CD4-positive, CD25-positive, alpha-beta regulatory T cell (primary cell): ENCODE results near the gene ZNF808. TPM values are rescaled to one million over a fixed set of nuclear protein-coding genes. Genes with fewer than 3 reads are reported as not detected.
"Not testable (repeated sequence)": the region's sequence is repeated elsewhere in the genome, so short reads cannot be mapped to it uniquely, and the experiment has no call there.

Experiments
- ATAC-seq, 2 donors: fragments of 150-1000 bp; cut with Tn5 transposase; one replicate each; pipeline ENCODE4 v1.10.0; 2021; ENCODE audit warnings: low read depth in 2 of 2, moderate number of reproducible peaks in 2 of 2, moderate library complexity in 1 of 2
- DNase-seq, 3 donors: peaks; one replicate each; pipeline versions ENCODE4 v3.0.0 to v3.0.0-alpha.2; 2012 to 2022; ENCODE audit warnings: mixed read lengths in 1 of 3
- H3K27ac ChIP-seq: one replicate; pipeline ENCODE4 v1.7.0; 2013; ENCODE audit warnings: mild to moderate bottlenecking, low read length; ENCODE audit not compliant: insufficient read depth, poor library complexity, severe bottlenecking
- H3K27me3 ChIP-seq: one replicate; pipeline ENCODE4 v1.7.0; 2013; ENCODE audit warnings: low read length; ENCODE audit not compliant: control insufficient read depth, insufficient read depth
- H3K36me3 ChIP-seq: one replicate; pipeline ENCODE4 v1.7.0; 2013; ENCODE audit warnings: mild to moderate bottlenecking, low read length, moderate library complexity; ENCODE audit not compliant: control insufficient read depth, insufficient read depth
- H3K4me1 ChIP-seq: 2 replicates; pipeline ENCODE4 v1.7.0; 2013; ENCODE audit warnings: mild to moderate bottlenecking, low read length; ENCODE audit not compliant: insufficient read depth, control insufficient read depth, poor library complexity, severe bottlenecking
- H3K4me3 ChIP-seq: one replicate; pipeline ENCODE4 v1.7.0; 2013; ENCODE audit warnings: low read depth, mild to moderate bottlenecking, low read length, moderate library complexity
- H3K9me3 ChIP-seq, 2 experiments: 1 replicate in 1 of 2; 2 replicates in 1 of 2; pipeline ENCODE4 v1.7.0; 2013; ENCODE audit warnings: low read length in 2 of 2, mild to moderate bottlenecking in 1 of 2, moderate library complexity in 1 of 2; ENCODE audit not compliant: control insufficient read depth in 2 of 2
- H3K27ac Mint-ChIP-seq, 3 donors: one replicate each; pipeline ENCODE4 v1.8.0; 2020 to 2022; ENCODE audit warnings: mild to moderate bottlenecking in 3 of 3, mixed read lengths in 3 of 3, moderate library complexity in 2 of 3
- H3K27me3 Mint-ChIP-seq: one replicate; pipeline ENCODE4 v1.8.0; 2022; ENCODE audit warnings: mild to moderate bottlenecking, mixed read lengths
- H3K36me3 Mint-ChIP-seq: one replicate; pipeline ENCODE4 v1.8.0; 2020; ENCODE audit warnings: mixed read lengths
- H3K4me1 Mint-ChIP-seq, 4 donors: one replicate each; pipeline ENCODE4 v1.8.0; 2020 to 2022; ENCODE audit warnings: mixed read lengths in 4 of 4, mild to moderate bottlenecking in 1 of 4
- H3K4me3 Mint-ChIP-seq, 4 donors: one replicate each; pipeline ENCODE4 v1.8.0; 2020 to 2022; ENCODE audit warnings: mild to moderate bottlenecking in 4 of 4, mixed read lengths in 4 of 4, moderate library complexity in 3 of 4
- H3K9me3 Mint-ChIP-seq, 7 donors: one replicate each; pipeline ENCODE4 v1.8.0; 2020 to 2022; ENCODE audit warnings: mixed read lengths in 7 of 7, mild to moderate bottlenecking in 3 of 7, moderate library complexity in 2 of 7
- polyA plus RNA-seq, 4 donors: library from polyadenylated mRNA; unstranded; fragments of 300-500 nt; fragmentation: Illumina TruSeq; gene quantifications; one replicate each; pipeline ENCODE4 v1.2.3, GENCODE V29; 2021
- total RNA-seq: library from RNA; stranded (reverse); gene quantifications from one replicate; pipeline ENCODE4 v1.2.3, GENCODE V29; 2022

Gene ZNF808
- total and polyA plus RNA-seq, 5 donors from 2014 or later, result 7.2 to 19.3 (median 7.6) TPM

DNA sequence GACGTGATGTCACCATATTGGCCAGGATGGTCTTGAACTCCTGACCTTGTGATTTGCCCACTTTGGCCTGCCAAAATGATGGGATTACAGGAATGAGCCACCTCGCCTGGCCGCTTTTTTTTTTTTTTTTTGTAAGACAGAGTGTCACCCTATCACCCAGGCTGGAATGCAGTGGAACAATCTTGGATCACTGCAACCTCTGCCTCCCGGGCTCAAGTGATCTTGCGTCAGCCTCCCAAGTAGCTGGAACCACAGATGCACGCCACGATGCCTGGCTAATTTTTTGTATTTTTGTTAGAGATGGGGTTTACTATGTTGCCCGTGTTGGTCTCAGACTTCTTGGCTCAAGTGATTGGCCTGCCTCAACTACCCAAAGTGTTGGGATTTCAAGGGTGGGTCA lies 28.9 kb upstream of the ZNF808 start:
- peaks cover 0 to 69% (median 35%) of the 10 kb centered on the region in 7 donors for H3K9me3 Mint-ChIP-seq
- no peaks in the 10 kb centered on the region for H3K4me1 ChIP-seq
- H3K27ac Mint-ChIP-seq, result no peak overlapping the region
- no peak overlapping the region for H3K4me3 Mint-ChIP-seq
- ATAC-seq, result no peak
- H3K4me1 Mint-ChIP-seq, result no peaks in the 10 kb centered on the region
- H3K4me3 ChIP-seq, result no peak overlapping the region
- no peak for DNase-seq
- peaks cover 4% of the 10 kb centered on the region for H3K27me3 Mint-ChIP-seq
- H3K27me3 ChIP-seq, result no peaks in the 10 kb centered on the region
- no peak overlapping the region for H3K27ac ChIP-seq
- no peaks in the 10 kb centered on the region for H3K36me3 ChIP-seq
- H3K36me3 Mint-ChIP-seq, result peaks cover 25% of the 10 kb centered on the region
- peaks cover 11 to 25% of the 10 kb centered on the region in 2 experiments for H3K9me3 ChIP-seq

DNA sequence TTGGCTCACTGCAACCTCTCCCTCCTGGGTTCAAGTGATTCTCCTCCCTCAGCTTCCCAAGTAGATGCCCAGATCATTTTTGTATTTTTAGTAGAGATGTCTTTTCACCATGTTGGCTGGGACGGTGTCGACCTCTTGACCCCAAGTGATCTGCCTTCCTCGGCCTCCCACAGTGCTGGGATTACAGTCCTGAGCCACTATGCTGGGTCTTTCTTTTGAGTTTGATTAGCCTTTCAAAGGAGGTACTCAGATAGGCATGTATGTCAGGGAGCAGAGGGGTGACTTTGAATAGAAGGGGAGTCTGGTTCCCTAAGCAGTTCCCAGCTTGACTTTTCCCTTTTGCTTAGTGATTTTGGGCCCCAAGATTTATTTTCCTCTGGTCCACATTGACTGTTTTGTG lies 27.0 kb upstream of the ZNF808 start:
- not testable (repeated sequence) for H3K4me3 ChIP-seq, H3K4me1 ChIP-seq, DNase-seq, H3K27ac Mint-ChIP-seq, H3K27me3 Mint-ChIP-seq, H3K36me3 ChIP-seq, H3K4me3 Mint-ChIP-seq, H3K27ac ChIP-seq, H3K4me1 Mint-ChIP-seq, ATAC-seq, H3K27me3 ChIP-seq
- H3K36me3 Mint-ChIP-seq, result peaks cover 28% of the 10 kb centered on the region
- H3K9me3 ChIP-seq, result peaks cover 11 to 23% of the 10 kb centered on the region in 2 experiments
- H3K9me3 Mint-ChIP-seq, result peaks cover 0 to 71% (median 34%) of the 10 kb centered on the region in 7 donors

DNA sequence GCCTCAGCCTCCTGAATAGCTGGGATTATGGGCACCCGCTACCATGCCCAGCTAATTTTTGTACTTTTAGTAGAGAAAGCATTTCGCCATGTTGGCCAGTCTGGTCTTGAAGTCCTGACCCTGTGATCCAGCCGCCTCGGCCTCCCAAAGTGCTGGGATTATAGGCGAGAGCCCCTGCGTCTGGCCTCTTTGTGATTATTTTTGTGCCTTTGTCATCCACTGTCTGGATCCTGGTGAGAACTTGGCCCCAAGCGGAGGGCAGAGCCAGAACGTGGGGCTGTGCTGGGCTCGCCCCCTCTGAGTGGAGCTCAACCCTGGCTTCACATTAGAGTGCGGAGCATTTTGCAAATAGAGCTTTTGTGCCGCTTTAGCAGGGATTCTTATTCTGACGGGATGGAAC lies 26.5 kb upstream of the ZNF808 start:
- peaks cover 13 to 25% of the 10 kb centered on the region in 2 experiments for H3K9me3 ChIP-seq
- not testable (repeated sequence) for H3K4me3 ChIP-seq, H3K4me3 Mint-ChIP-seq, ATAC-seq, DNase-seq, H3K27me3 ChIP-seq, H3K27ac Mint-ChIP-seq, H3K4me1 ChIP-seq, H3K4me1 Mint-ChIP-seq, H3K27me3 Mint-ChIP-seq, H3K27ac ChIP-seq, H3K36me3 ChIP-seq
- Mint-ChIP-seq H3K36me3 (peaks cover 24% of the 10 kb centered on the region), H3K9me3 (peaks cover 0 to 71% (median 30%) of the 10 kb centered on the region in 7 donors)

DNA sequence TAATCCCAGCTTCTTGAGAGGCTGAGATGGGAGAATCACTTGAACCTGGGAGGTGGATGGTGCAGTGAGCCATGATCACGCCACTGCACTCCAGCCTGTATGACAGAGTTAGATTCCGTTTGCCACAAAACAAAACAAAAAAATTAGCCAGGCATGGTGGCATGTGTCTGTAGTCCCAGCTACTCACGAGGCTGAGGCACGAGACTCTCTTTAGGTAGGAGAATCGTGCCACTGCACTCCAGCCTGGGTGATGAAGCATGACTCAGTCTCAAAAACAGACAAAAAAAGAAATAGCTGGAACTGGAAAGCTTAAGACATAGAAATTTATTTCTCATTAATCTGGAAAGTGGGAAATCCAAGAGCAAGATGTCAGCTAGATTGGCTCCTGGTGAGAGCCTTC lies 20.2 kb upstream of the ZNF808 start:
- H3K27ac Mint-ChIP-seq, result no peak overlapping the region
- H3K4me3 Mint-ChIP-seq, result no peak overlapping the region
- no peaks in the 10 kb centered on the region for H3K4me1 ChIP-seq
- ATAC-seq (no peak), DNase-seq (no peak)
- H3K36me3 Mint-ChIP-seq, result peaks cover 18% of the 10 kb centered on the region
- no peaks in the 10 kb centered on the region for H3K36me3 ChIP-seq
- H3K9me3 ChIP-seq, result peaks cover 29 to 39% of the 10 kb centered on the region in 2 experiments
- H3K9me3 Mint-ChIP-seq, result peaks cover 6 to 59% (median 23%) of the 10 kb centered on the region in 7 donors
- no peak overlapping the region for H3K4me3 ChIP-seq
- H3K27me3 ChIP-seq, result no peaks in the 10 kb centered on the region
- H3K27ac ChIP-seq, result no peak overlapping the region
- H3K27me3 Mint-ChIP-seq, result peaks cover 3% of the 10 kb centered on the region
- no peaks in the 10 kb centered on the region for H3K4me1 Mint-ChIP-seq

DNA sequence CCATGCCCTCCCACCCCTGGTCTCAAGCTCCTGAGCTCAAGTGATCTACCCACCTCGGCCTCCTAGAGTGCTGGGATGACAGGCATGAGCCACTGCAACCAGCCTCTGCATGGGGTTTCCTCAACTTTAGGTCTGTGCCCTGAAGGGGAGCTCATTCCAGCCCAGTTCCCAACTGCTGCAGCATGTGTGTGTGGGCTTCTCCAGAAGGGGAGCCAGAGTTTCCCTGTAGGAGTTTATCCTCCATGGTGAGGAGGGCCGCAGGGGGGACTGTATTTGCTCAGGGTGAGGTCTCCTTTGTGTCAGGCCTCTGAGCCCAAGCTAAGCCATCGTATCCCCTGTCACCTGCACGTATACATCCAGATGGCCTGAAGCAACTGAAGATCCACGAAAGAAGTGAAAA lies 11.3 kb upstream of the ZNF808 start:
- Mint-ChIP-seq H3K4me3 (no peak overlapping the region), H3K9me3 (peaks cover 6 to 62% (median 36%) of the 10 kb centered on the region in 7 donors), H3K27ac (no peak overlapping the region), H3K36me3 (peaks cover 14% of the 10 kb centered on the region), H3K4me1 (no peaks in the 10 kb centered on the region), H3K27me3 (no peaks in the 10 kb centered on the region)
- H3K27ac ChIP-seq, result no peak overlapping the region
- H3K36me3 ChIP-seq, result no peaks in the 10 kb centered on the region
- no peaks in the 10 kb centered on the region for H3K4me1 ChIP-seq
- H3K4me3 ChIP-seq, result no peak overlapping the region
- no peak for ATAC-seq
- H3K9me3 ChIP-seq, result peaks cover 19 to 53% of the 10 kb centered on the region in 2 experiments
- no peak for DNase-seq
- H3K27me3 ChIP-seq, result no peaks in the 10 kb centered on the region

DNA sequence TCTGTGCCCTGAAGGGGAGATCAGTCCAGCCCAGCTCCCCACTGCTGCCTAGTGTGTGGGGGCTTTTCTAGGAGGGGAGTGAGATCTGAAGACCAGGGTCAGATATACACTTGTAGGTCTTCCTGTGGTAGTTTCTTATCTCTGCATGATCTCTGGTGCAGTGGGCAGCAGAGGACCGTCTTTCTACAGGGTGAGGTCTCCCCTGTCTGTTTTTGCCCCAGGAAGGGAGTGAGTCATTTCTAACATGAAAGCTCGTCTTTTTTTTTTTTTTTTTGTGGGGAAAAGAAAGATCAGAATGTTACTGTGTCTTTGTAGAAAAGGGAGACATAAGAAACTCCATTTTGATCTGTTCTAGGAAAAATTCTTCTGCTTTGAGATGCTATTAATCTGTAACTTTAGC lies 8.8 kb upstream of the ZNF808 start:
- no peaks in the 10 kb centered on the region for H3K4me1 Mint-ChIP-seq
- no peaks in the 10 kb centered on the region for H3K27me3 Mint-ChIP-seq
- Histone ChIP-seq H3K27ac (no peak overlapping the region), H3K27me3 (no peaks in the 10 kb centered on the region), H3K36me3 (no peaks in the 10 kb centered on the region), H3K4me1 (no peaks in the 10 kb centered on the region), H3K4me3 (no peak overlapping the region), H3K9me3 (peaks cover 7 to 34% of the 10 kb centered on the region in 2 experiments)
- no peak overlapping the region for H3K4me3 Mint-ChIP-seq
- DNase-seq (no peak), ATAC-seq (no peak)
- H3K36me3 Mint-ChIP-seq, result peaks cover 6% of the 10 kb centered on the region
- peaks cover 4 to 53% (median 23%) of the 10 kb centered on the region in 7 donors for H3K9me3 Mint-ChIP-seq
- no peak overlapping the region for H3K27ac Mint-ChIP-seq

GRCh38 chr19:52519175-52519574 lies 8.3 kb upstream of the ZNF808 start:
- H3K4me3 Mint-ChIP-seq, H3K27ac Mint-ChIP-seq, H3K27me3 Mint-ChIP-seq, ATAC-seq, DNase-seq, H3K4me1 ChIP-seq, H3K27me3 ChIP-seq, H3K4me1 Mint-ChIP-seq, H3K36me3 ChIP-seq, H3K4me3 ChIP-seq, H3K36me3 Mint-ChIP-seq, H3K27ac ChIP-seq: not testable (repeated sequence)
- H3K9me3 ChIP-seq, result peaks cover 7 to 32% of the 10 kb centered on the region in 2 experiments
- H3K9me3 Mint-ChIP-seq, result peaks cover 4 to 48% (median 18%) of the 10 kb centered on the region in 7 donors

DNA sequence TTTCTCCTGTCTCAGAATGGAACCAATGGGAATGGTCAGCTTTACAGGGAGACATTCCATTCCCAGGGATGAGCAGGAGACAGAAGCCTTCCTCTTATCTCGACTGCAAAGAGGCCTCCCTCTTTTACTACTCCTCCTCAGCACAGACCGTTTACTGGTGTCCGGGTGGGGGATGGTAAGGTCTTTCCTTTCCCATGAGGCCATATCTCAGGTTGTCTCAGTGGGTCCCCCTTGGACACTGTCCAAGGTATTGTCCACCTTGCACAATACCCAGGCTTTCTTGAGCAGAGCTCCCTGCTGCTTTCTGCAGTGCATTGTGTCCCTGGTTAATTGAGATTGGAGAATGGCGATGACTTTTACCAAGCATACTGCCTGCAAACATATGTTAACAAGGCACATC lies 7.5 kb upstream of the ZNF808 start:
- Histone ChIP-seq H3K27me3 (no peaks in the 10 kb centered on the region), H3K4me3 (no peak overlapping the region), H3K36me3 (no peaks in the 10 kb centered on the region), H3K27ac (no peak overlapping the region), H3K9me3 (peaks cover 4 to 25% of the 10 kb centered on the region in 2 experiments), H3K4me1 (no peaks in the 10 kb centered on the region)
- peaks cover 3% of the 10 kb centered on the region for H3K36me3 Mint-ChIP-seq
- H3K9me3 Mint-ChIP-seq, result peaks cover 4 to 45% (median 18%) of the 10 kb centered on the region in 7 donors
- ATAC-seq (no peak), DNase-seq (no peak)
- no peaks in the 10 kb centered on the region for H3K27me3 Mint-ChIP-seq
- H3K4me1 Mint-ChIP-seq, result no peaks in the 10 kb centered on the region
- no peak overlapping the region for H3K27ac Mint-ChIP-seq
- no peak overlapping the region for H3K4me3 Mint-ChIP-seq
